ENCODE measurements around the gene CLRN1. TPM values are rescaled to one million over a fixed set of nuclear protein-coding genes. Genes with fewer than 3 reads are reported as not detected.

CLRN1 gene
- total and polyA plus RNA-seq, 2 of the 13 experiments (the other 11 are each of a cell fraction or from before 2014, with no cell fraction given), result not detected

- Histone ChIP-seq H3K4me3 (replicated peaks in 1 of 3; ENCODE audit: insufficient read depth in 1 of 3, low read depth in 2 of 3, low read length in 3 of 3) (no peak overlapping the region), H3K79me2 (ENCODE audit: insufficient read depth, low read length) (no peaks in the 10 kb centered on the region), H3K27me3 (ENCODE audit: control insufficient read depth in 1 of 2, insufficient read depth in 2 of 2, low read length in 2 of 2) (peaks cover 0 to 6% of the 10 kb centered on the region in 2 experiments; a peak in 3 of 5 replicates), H3K9me3 (ENCODE audit: low read length) (no peaks in the 10 kb centered on the region), H3K36me3 (replicated peaks in 1 of 2; ENCODE audit: control insufficient read depth in 1 of 2, insufficient read depth in 2 of 2, low read length in 2 of 2) (no peaks in the 10 kb centered on the region), H3K27ac (ENCODE audit: extremely low read length, insufficient read depth, low read length) (no peak overlapping the region), H4K20me1 (ENCODE audit: insufficient read depth, low read length) (no peaks in the 10 kb centered on the region), H3K9ac (ENCODE audit: insufficient read depth, low read depth, low read length) (no peak overlapping the region), H3K4me2 (ENCODE audit: low read depth, low read length) (no peak overlapping the region), H3K4me1 (ENCODE audit: insufficient read depth, low read length) (no peaks in the 10 kb centered on the region), H2AFZ (ENCODE audit: low read length) (no peak overlapping the region)
- in situ Hi-C loops (cut with HindIII; ENCODE audit: extremely low pct_ligation_motif_present, low pct_unique_long_range_greater_than_20kb), result no loop called here
- no peak for TF ChIP-seq PCBP1 (IDR thresholded peaks at IDR 0.05; ENCODE audit: borderline replicate concordance, low read depth, low read length)
- TF ChIP-seq ZNF841 (CRISPR knock-in tag; IDR thresholded peaks at IDR 0.05; ENCODE audit: borderline replicate concordance), result no peak
- TF ChIP-seq RAD21 (CRISPR knock-in tag; IDR thresholded peaks at IDR 0.05), result no peak
- no peak for TF ChIP-seq XBP1 (CRISPR knock-in tag; IDR thresholded peaks at IDR 0.05)
- TF ChIP-seq MLXIP (CRISPR knock-in tag; IDR thresholded peaks at IDR 0.05; ENCODE audit: borderline replicate concordance), result no peak
- TF ChIP-seq ZNF713 (CRISPR knock-in tag; IDR thresholded peaks at IDR 0.05), result no peak
- no peak for TF ChIP-seq ZFP1 (CRISPR knock-in tag; IDR thresholded peaks at IDR 0.05)
- no peak for TF ChIP-seq ZNF292 (CRISPR knock-in tag; IDR thresholded peaks at IDR 0.05; ENCODE audit: borderline replicate concordance, low read depth)
- TF ChIP-seq ZBTB7B (CRISPR knock-in tag; IDR thresholded peaks at IDR 0.05), result no peak
- TF ChIP-seq SIX4 (CRISPR knock-in tag; IDR thresholded peaks at IDR 0.05), result no peak
- TF ChIP-seq FOXJ3 (CRISPR knock-in tag; IDR thresholded peaks at IDR 0.05; ENCODE audit: borderline replicate concordance), result no peak
- no peak for TF ChIP-seq ZBED4 (CRISPR knock-in tag; IDR thresholded peaks at IDR 0.05; ENCODE audit: borderline replicate concordance)
- no peak for TF ChIP-seq CBX1 (IDR thresholded peaks at IDR 0.05; ENCODE audit: low read depth)
- TF ChIP-seq ELF3 (CRISPR knock-in tag; IDR thresholded peaks at IDR 0.05), result no peak
- TF ChIP-seq MYC (CRISPR knock-in tag; IDR thresholded peaks at IDR 0.05; ENCODE audit: borderline replicate concordance), result no peak
- no peak for TF ChIP-seq ZNF781 (CRISPR knock-in tag; IDR thresholded peaks at IDR 0.05; ENCODE audit: borderline replicate concordance, not compliant biosample characterization)
- TF ChIP-seq MTA3 (CRISPR knock-in tag; IDR thresholded peaks at IDR 0.05), result no peak
- no peak for TF ChIP-seq ZNF710 (CRISPR knock-in tag; IDR thresholded peaks at IDR 0.05; ENCODE audit: borderline replicate concordance)
- no peak for TF ChIP-seq ZNF253 (CRISPR knock-in tag; IDR thresholded peaks at IDR 0.05; ENCODE audit: borderline replicate concordance)
- WGBS (ENCODE audit: low lambda C conversion rate), result 47% methylated on average over 3 of the region's 3 CpGs
- ChIA-PET CTCF (ENCODE audit: low intra/inter-chr PET ratio, low total read pairs) (no interaction called here), POLR2A (no interaction called here)
- BruUV-seq (replicated peaks), result no TSS peak
- no peak for DNase-seq (ENCODE audit: low spot score)
- ATAC-seq, result no peak
- intact Hi-C loops (cut with micrococcal nuclease; ENCODE audit: unreplicated experiment), result no loop called here
- no peak for FAIRE-seq
Observed at GRCh38 chr3:150897592-150897991, 74.9 kb downstream of the CLRN1 start.

All from HepG2 (cell line).